GM10847 (cell line): Measurements from ENCODE around the gene AHSP.

ENCODE experiments used
- POLR2A ChIP-seq: IDR thresholded peaks from 2 replicates; pipeline ENCODE4 v1.6.1; 2011; ENCODE audit not compliant: insufficient read length; ENCODE audit errors: extremely low read depth

AHSP gene

DNA sequence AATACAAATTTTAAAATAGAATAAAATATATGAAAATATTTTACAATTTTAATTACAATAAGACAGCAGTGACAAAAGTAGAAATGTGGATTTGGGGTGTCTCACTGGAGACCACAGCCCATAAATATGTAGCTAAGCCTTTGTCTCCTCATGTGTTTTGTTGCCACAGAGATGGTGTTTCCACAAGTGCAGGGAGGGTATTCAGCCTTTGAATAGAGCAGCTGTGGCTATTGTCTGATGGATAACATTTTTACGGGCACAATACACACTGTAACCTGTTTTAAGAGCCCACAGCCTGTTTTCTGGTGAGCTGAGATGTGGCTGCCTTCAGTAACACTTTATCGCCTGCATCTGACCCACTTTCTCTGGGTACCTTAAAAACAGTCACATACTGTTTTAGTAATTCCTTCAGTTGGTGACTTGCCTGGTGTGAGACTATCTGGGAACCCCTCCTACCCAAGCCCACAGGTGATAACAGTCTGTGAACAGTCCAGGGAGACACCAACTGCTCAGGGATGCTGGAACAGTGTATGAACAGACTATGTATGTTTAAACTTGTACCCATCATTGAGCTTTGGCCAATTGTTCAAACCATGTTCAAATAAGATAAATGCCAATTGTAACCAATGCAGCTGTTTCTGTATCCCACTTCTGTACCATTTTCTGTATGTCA is 7.8 kb upstream of the AHSP start:
- no peak for TF ChIP-seq POLR2A

- no peak for TF ChIP-seq POLR2A
Measured at GRCh38 chr16:31521368-31521767, 6.3 kb upstream of the AHSP start.

DNA sequence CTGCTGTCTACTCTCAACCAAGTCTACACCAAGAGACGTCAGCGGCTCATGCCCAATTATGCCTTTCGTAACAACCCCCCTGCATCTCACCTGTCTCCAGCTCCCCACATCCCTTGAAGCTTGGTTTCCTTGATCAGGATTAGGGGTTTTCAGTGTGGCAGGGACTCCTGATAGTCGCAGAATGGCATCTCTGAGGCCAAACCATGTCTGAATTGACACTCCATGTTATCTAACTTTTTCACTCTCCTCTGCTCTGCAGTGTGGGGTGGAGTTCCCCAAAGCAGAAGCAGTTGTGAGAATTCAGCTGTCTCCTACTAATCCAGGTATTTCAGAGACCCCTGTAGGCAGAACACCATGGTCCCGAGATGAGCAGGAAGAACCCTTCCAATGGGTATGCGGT is 5.6 kb upstream of the AHSP start:
- no peak for TF ChIP-seq POLR2A

GRCh38 chr16:31525113-31525512 is 2.6 kb upstream of the AHSP start:
- TF ChIP-seq POLR2A = no peak

DNA sequence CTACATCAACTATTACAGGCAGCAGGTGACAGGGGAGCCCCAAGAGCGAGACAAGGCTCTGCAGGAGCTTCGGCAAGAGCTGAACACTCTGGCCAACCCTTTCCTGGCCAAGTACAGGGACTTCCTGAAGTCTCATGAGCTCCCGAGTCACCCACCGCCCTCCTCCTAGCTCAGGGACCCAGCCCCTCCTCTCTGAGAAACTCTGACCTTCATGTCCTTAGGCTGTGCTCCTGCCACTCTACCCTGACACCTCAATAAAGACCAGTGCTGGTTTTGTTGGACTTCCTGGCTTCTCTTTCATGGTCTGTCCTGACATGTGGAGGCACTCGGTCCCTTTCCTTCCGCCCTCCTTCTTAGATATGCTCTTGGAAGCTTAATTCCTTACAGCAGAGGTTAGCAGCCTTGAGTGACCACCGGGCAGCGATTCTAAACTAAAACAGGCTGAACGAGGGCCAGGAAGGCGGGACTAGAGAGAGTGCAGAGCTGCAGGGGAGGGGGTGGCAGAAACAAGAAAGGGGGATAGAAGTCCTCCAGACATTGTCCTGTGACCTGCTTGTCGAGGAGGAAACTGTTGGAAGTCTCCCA is 915 bp downstream of the AHSP start:
- no peak for TF ChIP-seq POLR2A

GRCh38 chr16:31529108-31529936 is 1.6 kb downstream of the AHSP start:
- no peak for TF ChIP-seq POLR2A

DNA sequence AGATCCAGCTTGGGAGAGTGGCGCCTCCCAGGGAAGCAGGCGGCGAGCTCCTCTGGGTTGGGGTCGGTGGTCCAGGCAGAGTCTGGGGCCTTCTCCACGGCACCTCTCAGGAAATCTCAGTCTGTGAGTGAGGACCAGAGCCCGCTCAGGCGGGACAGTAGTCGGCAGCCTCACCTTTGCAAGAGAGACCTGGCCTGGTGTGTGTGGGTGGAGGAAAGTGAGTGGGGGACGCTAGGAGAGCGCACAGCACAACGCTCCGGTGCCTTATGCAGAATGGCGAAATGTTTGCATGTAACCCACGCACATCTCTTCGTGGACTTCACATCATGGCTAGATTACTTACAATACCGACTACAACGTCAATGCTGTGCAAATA is 2.2 kb downstream of the AHSP start:
- no peak for TF ChIP-seq POLR2A

GRCh38 chr16:31530405-31530804 is 2.7 kb downstream of the AHSP start:
- TF ChIP-seq POLR2A = no peak

DNA sequence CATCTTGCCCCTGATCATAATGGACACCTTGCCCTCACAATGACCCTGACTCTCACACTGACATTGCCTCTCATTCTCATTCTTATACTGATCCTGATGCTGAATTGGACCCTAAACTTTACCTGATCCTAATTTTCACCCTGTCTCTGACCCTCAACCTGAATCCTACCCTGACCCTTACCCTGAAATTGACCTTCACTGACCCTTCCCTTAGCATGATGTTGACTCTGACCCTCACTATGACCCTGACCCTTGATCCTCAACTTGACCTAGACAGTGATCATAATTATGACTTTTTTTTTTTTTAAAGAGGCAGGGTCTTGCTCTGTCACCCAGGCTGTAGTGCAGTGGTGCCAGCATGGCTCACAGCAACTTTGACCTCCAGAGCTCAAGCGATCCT is 3.4 kb downstream of the AHSP start:
- no peak for TF ChIP-seq POLR2A

DNA sequence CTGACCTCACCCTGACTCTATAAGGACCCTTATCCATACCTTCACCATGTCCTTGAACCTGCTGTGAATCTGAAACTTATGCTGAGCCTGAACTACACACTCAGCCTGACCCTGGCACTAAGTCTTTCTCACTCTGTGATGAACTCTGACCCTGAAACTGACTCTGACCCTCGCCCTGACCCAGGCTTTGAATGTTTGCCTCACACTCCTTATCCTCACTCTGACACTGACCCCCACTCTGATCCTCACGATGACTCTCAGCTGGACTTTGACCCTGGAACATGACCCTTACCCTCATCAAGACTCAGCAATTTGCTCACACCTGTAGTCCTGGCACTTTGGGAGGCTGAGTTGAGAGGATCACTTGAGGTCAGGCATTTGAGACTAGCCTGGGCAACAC is 4.4 kb downstream of the AHSP start:
- TF ChIP-seq POLR2A = no peak

- no peak for TF ChIP-seq POLR2A
Measured at GRCh38 chr16:31532896-31533295, 5.2 kb downstream of the AHSP start.

- no peak for TF ChIP-seq POLR2A
Measured at GRCh38 chr16:31535737-31536136, 8.0 kb downstream of the AHSP start.

- TF ChIP-seq POLR2A = no peak
Measured at GRCh38 chr16:31536804-31537361, 9.2 kb downstream of the AHSP start.

DNA sequence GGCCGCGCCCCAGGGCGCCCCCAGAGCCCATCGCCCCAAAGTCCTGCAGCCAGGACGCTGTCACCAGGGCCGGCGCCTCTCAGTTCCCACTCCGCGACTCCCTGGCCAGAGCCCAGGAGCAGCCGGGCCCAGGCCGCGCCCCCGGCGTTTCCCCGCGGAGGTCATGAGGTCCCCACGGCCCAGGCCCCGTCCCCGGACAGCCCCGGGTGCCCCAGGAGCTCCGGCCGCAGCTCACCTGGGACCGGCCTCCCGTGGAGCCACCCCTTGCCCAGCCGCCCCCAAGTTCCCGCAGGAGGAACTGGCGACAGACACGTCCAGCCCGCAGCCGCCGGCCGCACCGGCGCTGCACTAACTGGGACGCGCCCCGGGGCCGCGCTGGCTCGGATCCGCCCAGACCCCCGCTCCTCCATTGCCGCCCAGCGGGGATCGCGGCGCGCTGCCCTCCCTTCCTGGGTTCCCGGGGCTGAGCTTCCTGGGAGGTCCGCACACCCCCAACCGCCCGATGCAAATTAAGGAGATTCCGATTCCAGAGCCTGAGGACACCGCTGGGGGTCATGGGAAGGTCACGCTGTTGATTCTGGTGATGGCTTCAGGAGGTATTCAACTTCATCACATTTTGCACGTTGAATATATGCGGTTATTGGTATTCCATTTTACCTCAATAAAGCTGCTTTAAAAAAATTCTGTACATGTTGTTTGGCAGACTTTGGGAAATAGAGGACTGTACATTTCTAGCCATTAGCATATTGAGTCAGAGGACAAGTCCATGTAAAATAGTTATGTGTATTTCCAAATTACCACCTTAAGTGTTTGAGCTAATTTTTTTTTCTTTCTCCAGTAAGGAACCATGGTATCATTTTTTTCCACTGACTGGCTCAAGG is 9.9 kb downstream of the AHSP start:
- TF ChIP-seq POLR2A = no peak

GRCh38 chr16:31542763-31543162 is 15.1 kb downstream of the AHSP start:
- TF ChIP-seq POLR2A = no peak
